A549 treated with RU486 at 1 μM for 4 hours (cell line): Measurements from ENCODE around the gene SLC18B1. TPM values are rescaled to one million over a fixed set of nuclear protein-coding genes. Genes with fewer than 3 reads are reported as not detected.

Experiments used
- total RNA-seq: library from RNA; stranded (reverse); fragments of 200-300 nt; extraction: Qiagen RNA extraction; gene quantifications from 5 replicates; pipeline ENCODE4 v1.2.3, GENCODE V29; 2022; ENCODE audit warnings: low read depth

The SLC18B1 gene
- 4.4 to 6.0 TPM (median 5.3 TPM) in 5 replicates for total RNA-seq

DNA sequence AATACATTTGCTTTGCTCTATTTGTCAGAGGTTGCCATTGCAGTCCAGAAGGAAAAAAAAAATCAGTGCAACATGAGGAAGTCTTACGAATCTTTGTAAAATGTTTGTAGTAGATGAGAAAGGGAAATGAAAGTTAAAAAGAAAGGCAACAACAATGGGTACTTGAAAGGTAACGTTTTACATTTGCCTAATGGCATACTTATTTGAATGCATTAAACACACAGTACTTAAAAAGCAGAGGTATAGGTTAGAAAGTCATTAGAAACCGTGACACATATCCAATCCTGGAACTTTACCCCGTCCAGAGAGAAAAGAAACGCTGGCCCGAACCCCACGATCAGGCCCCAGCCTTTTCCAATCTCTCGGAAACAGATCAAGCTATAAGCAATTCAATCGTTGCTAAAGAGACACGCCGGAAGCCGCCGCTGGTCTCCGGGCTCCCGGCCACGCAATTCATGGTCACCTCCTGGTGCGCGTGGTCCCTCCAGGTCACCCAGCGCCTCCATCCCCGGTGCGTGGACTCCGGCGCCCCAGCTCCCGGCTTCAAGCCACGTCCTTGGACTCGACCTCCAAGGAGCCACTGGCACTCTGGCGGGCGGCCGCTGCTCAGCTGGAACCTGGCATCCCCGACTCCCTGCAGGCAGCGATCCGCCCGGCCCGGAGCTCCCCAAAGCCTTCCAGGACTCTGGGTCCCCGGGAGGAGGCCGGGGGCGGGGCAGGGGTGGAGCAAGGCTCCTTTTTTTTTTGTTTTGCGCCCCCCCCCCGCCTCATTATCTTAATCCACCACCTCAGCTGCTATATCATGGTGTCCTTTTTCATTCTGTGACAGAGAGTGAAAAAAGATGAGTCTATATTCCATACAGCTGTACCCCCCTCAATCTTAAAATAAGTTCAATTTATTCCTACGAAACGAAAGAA is at the start of gene SLC18B1:
SLC18B1 (minus strand) TSS at position 687 of the 918 bp plus-strand sequence; CDS start at position 506, 181 bp downstream.

Other genes with a start within 250 kb of the SLC18B1 start
- gene TAAR8, start 246.0 kb downstream of the SLC18B1 start, total RNA-seq, result not detected in 5 replicates
- gene TAAR6, start 228.3 kb downstream of the SLC18B1 start, total RNA-seq, result not detected in 5 replicates
- not detected in 5 replicates for gene TAAR5, start 208.9 kb downstream of the SLC18B1 start, total RNA-seq
- gene TAAR2, start 174.4 kb downstream of the SLC18B1 start, total RNA-seq, result not detected in 5 replicates
- not detected in 5 replicates for gene TAAR1, start 139.5 kb downstream of the SLC18B1 start, total RNA-seq
- 0.06 to 0.13 TPM (median 0.07 TPM) in 5 replicates for gene VNN1, start 84.6 kb downstream of the SLC18B1 start, total RNA-seq
- gene VNN2, start 40.7 kb downstream of the SLC18B1 start, total RNA-seq, result not detected in 5 replicates
- 1,863 to 2,212 TPM (median 1,895 TPM) in 5 replicates for gene RPS12, start 15.9 kb upstream of the SLC18B1 start, total RNA-seq